ENCODE measurements around the gene SLC35F1.

Gene SLC35F1

GRCh38 chr6:117992856-117993255 lies 85.8 kb downstream of the SLC35F1 start:
- no peaks in the 10 kb centered on the region for H3K9me3 ChIP-seq (ENCODE audit: control insufficient read depth, insufficient read depth, low read depth, low read length)
- TF ChIP-seq ZNF510 (tag by site-specific recombination; IDR thresholded peaks at IDR 0.05; ENCODE audit: insufficient replicate concordance) (no peak), ZFP41 (tag by site-specific recombination; IDR thresholded peaks at IDR 0.05; ENCODE audit: borderline replicate concordance) (no peak), ZBTB20 (tag by site-specific recombination; IDR thresholded peaks at IDR 0.05) (no peak), ZNF341 (tag by site-specific recombination; IDR thresholded peaks at IDR 0.05; ENCODE audit: low read depth) (no peak), ZSCAN18 (tag by site-specific recombination; IDR thresholded peaks at IDR 0.05) (no peak), HOXC10 (CRISPR knock-in tag; IDR thresholded peaks at IDR 0.05) (no peak), PRDM2 (tag by site-specific recombination; IDR thresholded peaks at IDR 0.05; ENCODE audit: borderline replicate concordance) (no peak), ZNF645 (tag by site-specific recombination; IDR thresholded peaks at IDR 0.05) (no peak), BCL11A (tag by site-specific recombination; IDR thresholded peaks at IDR 0.05; ENCODE audit: low read depth) (no peak), ZNF24 (tag by site-specific recombination; IDR thresholded peaks at IDR 0.05) (no peak), ZXDB (tag by site-specific recombination; IDR thresholded peaks at IDR 0.05) (no peak), ZNF132 (tag by site-specific recombination; IDR thresholded peaks at IDR 0.05; ENCODE audit: borderline replicate concordance) (no peak)
- H3K27ac ChIP-seq (ENCODE audit: extremely low read depth, low read depth, low read length) = no peak overlapping the region
- H3K4me3 ChIP-seq (ENCODE audit: low read depth, low read length) = no peak overlapping the region
- CTCF ChIA-PET = interaction anchor here (0.6 kb wide), 2 partner anchors 152 to 271 kb away, joined by 3 to 4 read pairs; no protein-coding TSS in a partner anchor
- H3K36me3 ChIP-seq (ENCODE audit: control insufficient read depth in 2 of 2, insufficient read depth in 1 of 2, low read length in 2 of 2) = no peaks in the 10 kb centered on the region
- H3K4me1 ChIP-seq (ENCODE audit: control insufficient read depth, insufficient read depth, low read length) = no peaks in the 10 kb centered on the region
- POLR2A ChIA-PET = no interaction called here

GRCh38 chr6:118012944-118013343 lies 105.9 kb downstream of the SLC35F1 start:
- Histone ChIP-seq H3K27ac (ENCODE audit: extremely low read depth, low read depth, low read length) (no peak overlapping the region), H3K4me3 (ENCODE audit: low read depth, low read length) (no peak overlapping the region), H3K9me3 (ENCODE audit: control insufficient read depth, insufficient read depth, low read depth, low read length) (no peaks in the 10 kb centered on the region), H3K36me3 (ENCODE audit: control insufficient read depth in 2 of 2, insufficient read depth in 1 of 2, low read length in 2 of 2) (no peaks in the 10 kb centered on the region), H3K4me1 (ENCODE audit: control insufficient read depth, insufficient read depth, low read length) (no peaks in the 10 kb centered on the region)
- TF ChIP-seq ZNF18 (tag by site-specific recombination; IDR thresholded peaks at IDR 0.05) = no peak
- POLR2A ChIA-PET = no interaction called here
- CTCF ChIA-PET = interaction anchor here (1.7 kb wide), 1 partner anchor 19 kb away, joined by 4 read pairs; no protein-coding TSS in a partner anchor
